ENCODE data around the gene PLA2G2F.

GRCh38 chr1:20124456-20125057 lies 14.6 kb upstream of the PLA2G2F start:
- TF ChIP-seq CTCF (IDR thresholded peaks at IDR 0.05; ENCODE audit: poor library complexity) (no peak), EZH2phosphoT487 (IDR thresholded peaks at IDR 0.05; ENCODE audit: low read depth, severe bottlenecking, unreplicated experiment) (no peak)

Data from hepatocyte (in vitro differentiated cells).